NCI-H748 treated with DMSO at 0.1 percent for 48 hours (cell line): ENCODE data around the gene PLA2G2D.

Experiments used
- DNase-seq: peaks from one replicate; lab custom pipeline; 2025; lab: John Stamatoyannopoulos, UW

PLA2G2D gene

DNA sequence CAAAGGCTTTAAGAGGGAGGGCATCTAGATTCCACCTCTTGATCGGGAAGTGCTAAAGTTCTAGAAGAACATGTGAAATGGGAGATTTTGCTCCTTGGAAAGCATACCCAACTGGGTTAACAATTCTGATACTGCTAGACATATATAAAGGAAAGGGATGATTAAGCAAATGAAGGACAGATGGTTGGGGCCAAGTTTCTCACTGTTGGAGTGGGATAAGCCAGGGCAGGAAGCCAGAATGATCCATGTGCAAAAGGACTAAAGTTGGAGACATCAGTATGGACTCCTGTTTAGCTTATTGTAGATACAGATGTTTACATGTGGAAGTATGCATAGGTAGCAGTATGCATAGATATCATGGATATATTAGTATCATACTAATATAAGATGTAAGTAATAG, 32.5 kb downstream of the PLA2G2D start:
- no peak for DNase-seq

- DNase-seq = no peak
Observed at GRCh38 chr1:20083178-20083944, 36.0 kb downstream of the PLA2G2D start.

DNA sequence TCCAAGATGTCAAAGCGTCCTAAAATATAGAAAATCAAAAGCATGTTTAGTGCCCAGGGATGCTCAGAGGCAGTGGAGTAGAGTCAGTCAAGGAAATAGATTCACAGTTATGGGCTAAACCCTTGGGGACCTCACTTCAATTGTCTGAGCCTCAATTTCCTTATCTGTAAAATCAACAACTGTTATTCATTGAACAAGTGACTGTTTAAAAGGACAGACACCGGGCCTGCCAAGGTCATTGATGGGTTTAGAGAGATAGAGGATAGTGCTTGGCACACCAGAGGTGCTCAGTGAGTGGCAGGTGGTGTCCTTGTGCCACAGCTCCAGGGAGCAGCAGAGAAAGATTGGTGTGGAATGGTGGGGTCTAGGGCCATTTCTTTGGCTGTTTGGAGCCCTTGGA, 36.6 kb downstream of the PLA2G2D start:
- DNase-seq = no peak

- no peak for DNase-seq
Observed at GRCh38 chr1:20081353-20081810, 38.0 kb downstream of the PLA2G2D start.

GRCh38 chr1:20080441-20081352, 38.6 kb downstream of the PLA2G2D start:
- DNase-seq = no peak

DNA sequence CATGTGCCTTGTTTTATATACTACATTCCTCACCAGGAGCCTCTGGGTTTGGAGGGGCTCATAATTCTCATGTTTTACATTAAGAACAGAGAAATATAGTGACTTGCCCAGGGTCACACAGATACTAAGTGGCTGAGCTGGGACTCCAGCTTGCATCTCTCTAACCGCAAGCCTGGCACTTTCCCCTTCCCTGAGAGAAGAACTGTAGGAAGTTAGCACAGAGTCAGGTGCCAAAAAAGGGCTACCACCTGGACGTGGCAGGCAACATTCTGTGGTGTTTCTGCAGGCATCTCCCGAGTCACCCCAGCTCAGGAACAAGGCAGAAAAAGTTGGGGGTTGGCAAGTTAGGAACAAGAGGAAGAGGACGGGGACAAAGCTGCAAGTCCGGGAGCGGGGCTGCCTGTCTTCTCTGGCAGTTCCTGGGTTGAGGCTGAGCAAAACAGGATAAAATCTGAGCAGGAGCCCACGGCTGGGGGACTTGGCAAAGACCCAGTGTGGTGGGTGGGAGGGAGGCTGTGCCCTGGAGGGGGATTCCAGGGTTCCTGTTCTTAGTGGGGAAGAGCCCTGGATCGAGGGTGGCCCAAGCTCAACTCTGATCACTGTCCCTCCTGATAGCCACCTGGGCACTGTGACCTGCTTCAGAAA, 39.6 kb downstream of the PLA2G2D start:
- DNase-seq = no peak

DNA sequence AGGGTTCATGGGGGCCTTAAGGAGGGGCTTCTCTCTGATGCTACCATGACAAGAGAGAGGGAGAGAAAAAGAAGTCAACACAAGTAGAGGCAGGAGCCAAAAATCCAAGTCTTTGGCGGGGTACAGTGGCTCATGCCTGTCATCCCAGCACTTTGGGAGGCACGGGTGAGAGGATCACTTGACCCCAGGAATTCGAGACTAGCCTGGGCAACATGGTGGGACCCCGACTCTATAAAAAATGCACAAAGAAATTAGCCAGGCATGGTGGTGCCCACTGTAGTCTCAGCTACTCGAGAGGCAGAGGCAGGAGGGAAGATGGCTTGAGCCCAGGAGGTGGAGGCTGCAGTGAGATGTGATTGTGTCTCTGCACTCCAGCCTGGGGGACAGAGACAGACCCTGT, 40.6 kb downstream of the PLA2G2D start:
- no peak for DNase-seq

GRCh38 chr1:20078171-20078651, 41.1 kb downstream of the PLA2G2D start:
- no peak for DNase-seq

DNA sequence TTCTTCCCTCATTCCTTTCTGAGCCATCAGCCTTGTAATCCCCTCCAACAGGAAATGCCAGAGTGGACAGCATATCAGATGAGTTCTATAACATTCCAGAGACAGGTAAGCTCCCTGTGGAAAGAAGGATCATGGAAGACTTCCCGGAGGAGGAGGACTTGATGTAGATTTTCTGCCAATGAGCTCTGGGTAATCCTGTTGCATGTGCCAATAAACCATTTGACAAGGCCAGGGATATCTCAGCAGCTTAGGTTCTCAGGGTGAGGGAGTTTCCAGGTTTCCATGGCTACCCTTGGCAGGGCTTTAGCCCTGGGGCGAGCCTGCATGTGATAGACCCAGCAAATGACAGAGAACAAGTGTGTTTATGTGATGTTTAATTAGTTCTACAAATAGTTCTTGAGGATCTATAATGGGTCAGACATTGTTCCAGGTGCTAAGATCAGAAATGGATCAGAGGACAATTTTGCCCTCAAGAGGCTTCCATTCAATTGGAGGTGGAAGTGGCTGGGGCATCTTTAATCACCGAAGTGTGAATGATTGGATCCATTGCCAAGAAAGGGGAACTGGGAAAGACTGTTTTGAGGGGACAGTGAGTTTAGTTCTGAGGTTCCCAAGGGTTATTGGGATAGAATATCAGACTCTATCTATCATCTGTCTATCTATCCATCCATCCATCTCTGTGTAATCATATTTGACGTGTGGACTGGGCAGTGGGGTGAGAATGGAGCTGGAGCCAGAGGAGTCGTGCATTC, 42.5 kb downstream of the PLA2G2D start:
- DNase-seq = no peak

GRCh38 chr1:20076223-20076622, 43.1 kb downstream of the PLA2G2D start:
- no peak for DNase-seq

GRCh38 chr1:20075345-20075744, 44.0 kb downstream of the PLA2G2D start:
- no peak for DNase-seq

- no peak for DNase-seq
Observed at GRCh38 chr1:20074725-20075171, 44.6 kb downstream of the PLA2G2D start.

GRCh38 chr1:20074055-20074724, 45.1 kb downstream of the PLA2G2D start:
- no peak for DNase-seq

- no peak for DNase-seq
Observed at GRCh38 chr1:20073256-20073655, 46.1 kb downstream of the PLA2G2D start.

DNA sequence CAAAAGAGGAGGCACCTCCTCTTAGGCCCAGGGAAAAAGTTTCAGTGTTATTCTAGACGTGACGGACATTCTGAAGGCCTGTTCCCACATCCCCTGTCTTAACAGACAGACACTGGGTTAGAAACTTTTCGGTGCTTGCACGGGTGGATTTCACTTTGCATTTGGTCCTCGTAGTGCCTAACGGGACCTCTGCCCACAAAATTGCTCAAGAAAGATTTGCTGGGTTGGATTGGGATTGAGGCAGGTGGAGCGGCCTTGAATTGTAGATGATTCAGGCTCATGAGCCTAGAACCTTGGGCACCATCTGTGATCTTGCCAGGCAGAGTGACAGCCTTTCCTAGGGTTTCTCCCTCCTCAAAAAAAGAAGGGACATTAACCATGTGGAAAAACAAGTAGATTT, 46.6 kb downstream of the PLA2G2D start:
- DNase-seq = no peak

GRCh38 chr1:20071416-20071815, 47.9 kb downstream of the PLA2G2D start:
- DNase-seq = no peak

- no peak for DNase-seq
Observed at GRCh38 chr1:20070357-20070756, 49.0 kb downstream of the PLA2G2D start.

GRCh38 chr1:20069874-20070273, 49.5 kb downstream of the PLA2G2D start, which contains the start of gene PLA2G5:
Gene PLA2G5, plus strand, starts transcription at chr1:20070194. Its CDS starts 14,637 bp downstream, at chr1:20084831.
- DNase-seq = no peak

- DNase-seq = no peak
Observed at GRCh38 chr1:20068722-20069121, 50.6 kb downstream of the PLA2G2D start.

GRCh38 chr1:20063861-20064292, 55.5 kb downstream of the PLA2G2D start:
- no peak for DNase-seq
